ENCODE data around the gene PSENEN.
"Not testable (repeated sequence)": the region's sequence is repeated elsewhere in the genome, so short reads cannot be mapped to it uniquely, and the experiment has no call there.

The PSENEN gene

GRCh38 chr19:35757231-35757748 is 11.8 kb downstream of the PSENEN start:
- no peak overlapping the region for H3K9ac ChIP-seq (ENCODE audit: low read depth in 1 of 2, low read length in 2 of 2)
- no peaks in the 10 kb centered on the region for H3K9me3 ChIP-seq (ENCODE audit: control insufficient read depth in 2 of 2, low read length in 2 of 2)
- peaks cover 21 to 23% of the 10 kb centered on the region in 2 donors for H3K36me3 ChIP-seq (ENCODE audit: control insufficient read depth in 2 of 2, insufficient read depth in 2 of 2, low read length in 2 of 2)
- peak overlapping the region; percentile 57 to 98 for H3K4me3 ChIP-seq (ENCODE audit: low read length in 2 of 2)
- H3K27me3 ChIP-seq (ENCODE audit: control insufficient read depth in 2 of 2, insufficient read depth in 2 of 2, low read length in 2 of 2), result peaks cover 0 to 3% of the 10 kb centered on the region in 2 donors
- peak overlapping the region; percentile 59 to 97 for H3K27ac ChIP-seq (ENCODE audit: low read depth in 2 of 2, low read length in 2 of 2)
- H3K4me1 ChIP-seq (ENCODE audit: control insufficient read depth in 2 of 2, insufficient read depth in 2 of 2, low read length in 2 of 2), result peaks cover 28% of the 10 kb centered on the region in 2 donors

GRCh38 chr19:35757749-35758608 is 12.5 kb downstream of the PSENEN start, which contains the start of gene PROSER3:
Gene PROSER3, plus strand, starts transcription at chr19:35758176. Its CDS starts 40 bp downstream, at chr19:35758216.
- H3K9ac ChIP-seq (ENCODE audit: low read depth in 1 of 2, low read length in 2 of 2), result peak within 1 kb of the TSS; percentile 92
- H3K27ac ChIP-seq (ENCODE audit: low read depth in 2 of 2, low read length in 2 of 2), result peak within 1 kb of the TSS; percentile 94 to 97
- H3K27me3 ChIP-seq (ENCODE audit: control insufficient read depth in 2 of 2, insufficient read depth in 2 of 2, low read length in 2 of 2), result peaks cover 0 to 3% of the 10 kb centered on the region in 2 donors
- peak within 1 kb of the TSS; percentile 98 to 100 for H3K4me3 ChIP-seq (ENCODE audit: low read length in 2 of 2)
- H3K9me3 ChIP-seq (ENCODE audit: control insufficient read depth in 2 of 2, low read length in 2 of 2), result no peaks in the 10 kb centered on the region
- H3K4me1 ChIP-seq (ENCODE audit: control insufficient read depth in 2 of 2, insufficient read depth in 2 of 2, low read length in 2 of 2), result peaks cover 28% of the 10 kb centered on the region in 2 donors
- peaks cover 15 to 17% of the 10 kb centered on the region in 2 donors for H3K36me3 ChIP-seq (ENCODE audit: control insufficient read depth in 2 of 2, insufficient read depth in 2 of 2, low read length in 2 of 2)

- Histone ChIP-seq H3K9ac (ENCODE audit: low read depth in 1 of 2, low read length in 2 of 2) (no peak overlapping the region), H3K4me1 (ENCODE audit: control insufficient read depth in 2 of 2, insufficient read depth in 2 of 2, low read length in 2 of 2) (peaks cover 28% of the 10 kb centered on the region in 2 donors), H3K36me3 (ENCODE audit: control insufficient read depth in 2 of 2, insufficient read depth in 2 of 2, low read length in 2 of 2) (peaks cover 7 to 11% of the 10 kb centered on the region in 2 donors), H3K27ac (ENCODE audit: low read depth in 2 of 2, low read length in 2 of 2) (no peak overlapping the region), H3K9me3 (ENCODE audit: control insufficient read depth in 2 of 2, low read length in 2 of 2) (no peaks in the 10 kb centered on the region), H3K27me3 (ENCODE audit: control insufficient read depth in 2 of 2, insufficient read depth in 2 of 2, low read length in 2 of 2) (peaks cover 0 to 3% of the 10 kb centered on the region in 2 donors), H3K4me3 (ENCODE audit: low read length in 2 of 2) (no peak overlapping the region)
Measured at GRCh38 chr19:35759697-35760096, 14.2 kb downstream of the PSENEN start.

GRCh38 chr19:35760711-35761349 is 15.4 kb downstream of the PSENEN start:
- Histone ChIP-seq H3K27me3 (ENCODE audit: control insufficient read depth in 2 of 2, insufficient read depth in 2 of 2, low read length in 2 of 2) (peaks cover 0 to 3% of the 10 kb centered on the region in 2 donors), H3K9me3 (ENCODE audit: control insufficient read depth in 2 of 2, low read length in 2 of 2) (no peaks in the 10 kb centered on the region), H3K4me3 (ENCODE audit: low read length in 2 of 2) (no peak overlapping the region), H3K4me1 (ENCODE audit: control insufficient read depth in 2 of 2, insufficient read depth in 2 of 2, low read length in 2 of 2) (peaks cover 19 to 20% of the 10 kb centered on the region in 2 donors), H3K36me3 (ENCODE audit: control insufficient read depth in 2 of 2, insufficient read depth in 2 of 2, low read length in 2 of 2) (peaks cover 11 to 16% of the 10 kb centered on the region in 2 donors), H3K9ac (ENCODE audit: low read depth in 1 of 2, low read length in 2 of 2) (no peak overlapping the region), H3K27ac (ENCODE audit: low read depth in 2 of 2, low read length in 2 of 2) (no peak overlapping the region)

- Histone ChIP-seq H3K9ac (ENCODE audit: low read depth in 1 of 2, low read length in 2 of 2) (no peak overlapping the region), H3K36me3 (ENCODE audit: control insufficient read depth in 2 of 2, insufficient read depth in 2 of 2, low read length in 2 of 2) (peaks cover 11 to 19% of the 10 kb centered on the region in 2 donors), H3K4me3 (ENCODE audit: low read length in 2 of 2) (no peak overlapping the region), H3K27ac (ENCODE audit: low read depth in 2 of 2, low read length in 2 of 2) (no peak overlapping the region), H3K27me3 (ENCODE audit: control insufficient read depth in 2 of 2, insufficient read depth in 2 of 2, low read length in 2 of 2) (no peaks in the 10 kb centered on the region), H3K9me3 (ENCODE audit: control insufficient read depth in 2 of 2, low read length in 2 of 2) (no peaks in the 10 kb centered on the region), H3K4me1 (ENCODE audit: control insufficient read depth in 2 of 2, insufficient read depth in 2 of 2, low read length in 2 of 2) (no peaks in the 10 kb centered on the region)
Measured at GRCh38 chr19:35764432-35765315, 19.2 kb downstream of the PSENEN start.

- H3K4me3 ChIP-seq (ENCODE audit: low read length in 2 of 2), result no peak overlapping the region
- H3K27me3 ChIP-seq (ENCODE audit: control insufficient read depth in 2 of 2, insufficient read depth in 2 of 2, low read length in 2 of 2), result no peaks in the 10 kb centered on the region
- H3K9ac ChIP-seq (ENCODE audit: low read depth in 1 of 2, low read length in 2 of 2), result no peak overlapping the region
- peaks cover 11 to 19% of the 10 kb centered on the region in 2 donors for H3K36me3 ChIP-seq (ENCODE audit: control insufficient read depth in 2 of 2, insufficient read depth in 2 of 2, low read length in 2 of 2)
- no peak overlapping the region for H3K27ac ChIP-seq (ENCODE audit: low read depth in 2 of 2, low read length in 2 of 2)
- no peaks in the 10 kb centered on the region for H3K4me1 ChIP-seq (ENCODE audit: control insufficient read depth in 2 of 2, insufficient read depth in 2 of 2, low read length in 2 of 2)
- no peaks in the 10 kb centered on the region for H3K9me3 ChIP-seq (ENCODE audit: control insufficient read depth in 2 of 2, low read length in 2 of 2)
Measured at GRCh38 chr19:35766571-35767104, 21.2 kb downstream of the PSENEN start.

GRCh38 chr19:35767288-35768081 is 22.0 kb downstream of the PSENEN start:
- H3K36me3 ChIP-seq (ENCODE audit: control insufficient read depth in 2 of 2, insufficient read depth in 2 of 2, low read length in 2 of 2), result peaks cover 6 to 14% of the 10 kb centered on the region in 2 donors
- no peak overlapping the region for H3K9ac ChIP-seq (ENCODE audit: low read depth in 1 of 2, low read length in 2 of 2)

GRCh38 chr19:35768082-35768421 is 22.6 kb downstream of the PSENEN start:
- H3K4me1 ChIP-seq (ENCODE audit: control insufficient read depth in 2 of 2, insufficient read depth in 2 of 2, low read length in 2 of 2), result no peaks in the 10 kb centered on the region
- H3K27ac ChIP-seq (ENCODE audit: low read depth in 2 of 2, low read length in 2 of 2), result no peak overlapping the region
- H3K36me3 ChIP-seq (ENCODE audit: control insufficient read depth in 2 of 2, insufficient read depth in 2 of 2, low read length in 2 of 2), result peaks cover 6 to 14% of the 10 kb centered on the region in 2 donors
- H3K9me3 ChIP-seq (ENCODE audit: control insufficient read depth in 2 of 2, low read length in 2 of 2), result no peaks in the 10 kb centered on the region
- no peaks in the 10 kb centered on the region for H3K27me3 ChIP-seq (ENCODE audit: control insufficient read depth in 2 of 2, insufficient read depth in 2 of 2, low read length in 2 of 2)
- H3K9ac ChIP-seq (ENCODE audit: low read depth in 1 of 2, low read length in 2 of 2), result no peak overlapping the region
- H3K4me3 ChIP-seq (ENCODE audit: low read length in 2 of 2), result no peak overlapping the region

More at GRCh38 chr19:35767288-35768081, 22.0 kb downstream of the PSENEN start:
- H3K27me3 ChIP-seq (ENCODE audit: control insufficient read depth in 2 of 2, insufficient read depth in 2 of 2, low read length in 2 of 2), result no peaks in the 10 kb centered on the region
- H3K27ac ChIP-seq (ENCODE audit: low read depth in 2 of 2, low read length in 2 of 2), result no peak overlapping the region
- no peaks in the 10 kb centered on the region for H3K4me1 ChIP-seq (ENCODE audit: control insufficient read depth in 2 of 2, insufficient read depth in 2 of 2, low read length in 2 of 2)
- H3K4me3 ChIP-seq (ENCODE audit: low read length in 2 of 2), result no peak overlapping the region
- H3K9me3 ChIP-seq (ENCODE audit: control insufficient read depth in 2 of 2, low read length in 2 of 2), result no peaks in the 10 kb centered on the region

GRCh38 chr19:35772362-35772761 is 26.9 kb downstream of the PSENEN start:
- not testable (repeated sequence) for H3K27ac ChIP-seq (ENCODE audit: low read depth in 2 of 2, low read length in 2 of 2); H3K4me3 ChIP-seq (ENCODE audit: low read length in 2 of 2); H3K27me3 ChIP-seq (ENCODE audit: control insufficient read depth in 2 of 2, insufficient read depth in 2 of 2, low read length in 2 of 2); H3K9me3 ChIP-seq (ENCODE audit: control insufficient read depth in 2 of 2, low read length in 2 of 2); H3K4me1 ChIP-seq (ENCODE audit: control insufficient read depth in 2 of 2, insufficient read depth in 2 of 2, low read length in 2 of 2); H3K36me3 ChIP-seq (ENCODE audit: control insufficient read depth in 2 of 2, insufficient read depth in 2 of 2, low read length in 2 of 2); H3K9ac ChIP-seq (ENCODE audit: low read depth in 1 of 2, low read length in 2 of 2)

All from mucosa of rectum (tissue), 2 donors.